Activated effector memory CD4-positive, alpha-beta T cell treated with anti-CD3 and anti-CD28 coated beads, Interleukin-2, amount 50 U/mL, for 16 hours (primary cell): ENCODE measurements around the gene NCKAP5.

Experiments
- DNase-seq: peaks from one replicate; pipeline ENCODE4 v3.0.0-alpha.2; 2020

The NCKAP5 gene

GRCh38 chr2:132640116-132640515, 928.1 kb downstream of the NCKAP5 start:
- DNase-seq = no peak

GRCh38 chr2:132638313-132639040, 929.8 kb downstream of the NCKAP5 start:
- no peak for DNase-seq

- DNase-seq = no peak
Measured at GRCh38 chr2:132636346-132636745, 931.9 kb downstream of the NCKAP5 start.

- DNase-seq = no peak
Measured at GRCh38 chr2:132633635-132634034, 934.6 kb downstream of the NCKAP5 start.

GRCh38 chr2:132632000-132632649, 936.1 kb downstream of the NCKAP5 start:
- no peak for DNase-seq

- DNase-seq = no peak
Measured at GRCh38 chr2:132627536-132627935, 940.7 kb downstream of the NCKAP5 start.

- DNase-seq = no peak
Measured at GRCh38 chr2:132623096-132623839, 945.0 kb downstream of the NCKAP5 start.
